Transverse colon (tissue), 4 donors: ENCODE results near the gene SLFN12.

Experiments used
- CTCF ChIP-seq, 5 experiments: fragments of 200-600 bp in 3 of 5; fragments of 450-650 bp in 2 of 5; sonication (generic) in 3 of 5; IDR thresholded peaks; 1 replicate in 2 of 5; 2 replicates in 3 of 5; pipeline ENCODE4 v1.5.1; 2016 to 2017; ENCODE audit warnings: antibody characterized with exemption in 5 of 5, inconsistent platforms in 3 of 5, mild to moderate bottlenecking in 2 of 5, moderate library complexity in 1 of 5
- EP300 ChIP-seq: sonication (generic); formaldehyde crosslinking; IDR thresholded peaks from one replicate; pipeline ENCODE4 v1.6.1; 2017; ENCODE audit warnings: antibody characterized with exemption, low read depth
- POLR2A ChIP-seq: fragments of 450-650 bp; IDR thresholded peaks from one replicate; pipeline ENCODE4 v1.6.1; 2016; ENCODE audit warnings: antibody characterized with exemption, mild to moderate bottlenecking, moderate library complexity
- POLR2AphosphoS5 ChIP-seq, 3 donors: sonication (generic); formaldehyde crosslinking; IDR thresholded peaks; one replicate each; pipeline ENCODE4 v1.6.1; 2016; ENCODE audit warnings: antibody characterized with exemption in 3 of 3

- TF ChIP-seq CTCF (IDR thresholded peaks at IDR 0.05) (no peak), POLR2AphosphoS5 (IDR thresholded peaks at IDR 0.05) (peak in 1 of 3 donors; percentile 12), EP300 (no peak), POLR2A (no peak)
These were observed 985 bp upstream of the SLFN12 start for GRCh38 chr17:35433075-35433894.
